ENCODE data around the gene SDK2.

- TF ChIP-seq CTCF (IDR thresholded peaks at IDR 0.05) (no peak), POLR2A (IDR thresholded peaks at IDR 0.05) (no peak)
Measured at GRCh38 chr17:73586275-73586832, 57.9 kb downstream of the SDK2 start.

Data from ovary (tissue), 3 donors.